Measurements from ENCODE around the gene CSGALNACT2.
A peak's percentile ranks its signal among the peaks of the same experiment; 100 is the strongest.

The CSGALNACT2 gene

DNA sequence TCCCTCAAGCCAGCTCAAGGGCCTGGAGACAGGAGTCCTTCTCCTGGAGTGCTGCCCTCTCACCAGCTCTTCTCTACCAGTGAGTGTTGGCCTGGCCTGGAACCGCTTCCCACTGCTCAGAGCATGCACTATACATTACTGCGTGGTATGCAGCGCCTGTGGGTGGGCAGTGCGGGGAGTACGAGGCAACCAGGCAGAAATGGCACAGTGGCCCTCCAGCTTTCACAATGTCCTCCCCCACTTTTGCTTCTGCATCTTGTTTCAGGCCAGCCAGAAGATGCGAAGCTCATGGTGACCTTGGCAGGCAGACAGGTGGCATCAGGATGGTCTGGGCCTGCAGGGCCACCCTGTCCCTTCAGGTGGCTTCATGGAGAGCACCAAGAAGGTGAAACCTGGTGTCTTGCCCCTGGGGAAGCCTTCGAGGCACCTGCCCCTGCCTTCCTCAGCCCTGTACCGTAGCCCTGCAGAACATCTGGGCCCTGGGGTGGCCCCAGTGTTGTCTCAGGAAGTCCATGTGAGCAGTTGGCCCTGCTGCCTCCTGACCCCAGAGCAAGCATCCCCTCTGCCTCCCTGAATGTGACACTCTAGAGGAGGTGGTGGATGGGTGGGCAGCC, 92.8 kb downstream of the CSGALNACT2 start:
- DNase-seq: no peak

GRCh38 chr10:43231523-43232078, 93.4 kb downstream of the CSGALNACT2 start:
- peak; percentile 42 for DNase-seq

DNA sequence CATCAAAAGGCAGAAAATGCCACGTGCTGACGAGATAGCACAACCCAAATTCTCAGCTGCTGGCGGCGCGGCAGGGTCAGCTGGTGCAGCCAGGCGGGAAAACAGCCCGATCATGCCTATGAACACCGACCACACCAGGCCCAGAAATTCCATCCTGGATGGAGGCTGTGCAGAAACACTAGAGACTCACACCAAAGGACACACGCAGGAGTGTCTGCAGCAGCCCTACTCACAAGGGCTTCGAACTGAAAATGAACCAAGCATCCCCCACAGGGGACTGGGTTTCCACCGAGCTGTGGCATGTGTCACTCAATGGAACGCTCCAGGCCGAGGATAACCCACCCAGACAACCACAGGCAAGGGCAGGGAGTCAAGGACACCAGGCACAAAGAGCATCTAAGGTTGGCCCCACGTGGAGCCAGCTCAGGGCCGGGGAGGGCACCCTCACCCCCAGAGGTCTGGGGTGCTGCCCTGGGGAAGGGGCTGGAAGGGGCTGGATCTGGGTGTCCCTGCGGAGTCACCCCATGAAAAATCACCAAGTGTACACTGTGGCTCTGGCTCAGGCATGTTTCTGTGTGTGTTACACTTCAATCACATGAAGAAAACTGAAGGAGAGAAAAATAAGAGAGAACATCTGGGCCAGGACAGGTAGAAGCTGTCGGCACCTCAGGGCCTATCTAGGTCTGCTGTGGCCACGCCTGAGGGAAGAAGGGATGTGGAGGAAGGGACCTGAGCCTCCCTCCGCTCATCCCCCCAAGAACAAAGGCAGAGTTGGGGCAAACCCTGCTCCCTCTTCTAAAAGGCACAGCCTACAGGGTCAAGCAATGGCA, 95.6 kb downstream of the CSGALNACT2 start:
- no peak for DNase-seq

DNA sequence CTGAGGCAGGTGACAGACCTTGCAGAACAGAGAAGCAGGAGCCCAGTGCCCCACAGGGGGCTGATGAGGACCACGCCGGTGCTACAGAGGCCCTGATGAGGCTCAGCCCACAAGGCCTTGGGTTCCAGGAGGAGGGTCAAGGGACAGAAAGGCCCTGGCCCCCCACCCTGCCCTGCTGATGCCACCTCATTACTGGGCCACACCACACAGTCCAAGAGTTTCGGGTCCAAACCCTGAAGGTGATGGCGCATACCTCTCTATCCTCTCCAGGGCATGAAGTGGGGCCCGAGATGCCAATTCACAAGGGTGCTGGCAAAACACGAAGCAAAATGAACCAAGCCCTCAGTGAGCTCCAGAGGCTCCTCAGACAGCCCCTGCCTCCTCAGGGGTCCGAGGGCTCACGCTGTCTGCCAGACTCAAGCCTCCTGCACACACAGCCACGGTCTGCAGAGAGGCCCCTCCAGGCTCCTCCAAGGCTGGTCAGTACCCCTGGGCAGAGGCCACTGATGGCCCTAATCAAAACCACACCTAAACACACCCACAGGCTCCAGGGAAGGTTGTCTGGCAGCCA, 96.3 kb downstream of the CSGALNACT2 start:
- DNase-seq: no peak
